Testis (tissue), 2 donors: ENCODE data around the gene PEX10.
"Not testable (repeated sequence)": the region's sequence is repeated elsewhere in the genome, so short reads cannot be mapped to it uniquely, and the experiment has no call there.

Source experiments
- CTCF ChIP-seq, 3 experiments: fragments of 450-650 bp in 2 of 3; fragments of 200-600 bp in 1 of 3; sonication (generic) in 1 of 3; IDR thresholded peaks; one replicate each; pipeline ENCODE4 v1.5.1; 2016 to 2019; ENCODE audit warnings: antibody characterized with exemption in 3 of 3, mild to moderate bottlenecking in 2 of 3, moderate library complexity in 1 of 3
- POLR2A ChIP-seq: fragments of 450-650 bp; IDR thresholded peaks from one replicate; pipeline ENCODE4 v1.6.1; 2017; ENCODE audit warnings: antibody characterized with exemption, mild to moderate bottlenecking, moderate library complexity

DNA sequence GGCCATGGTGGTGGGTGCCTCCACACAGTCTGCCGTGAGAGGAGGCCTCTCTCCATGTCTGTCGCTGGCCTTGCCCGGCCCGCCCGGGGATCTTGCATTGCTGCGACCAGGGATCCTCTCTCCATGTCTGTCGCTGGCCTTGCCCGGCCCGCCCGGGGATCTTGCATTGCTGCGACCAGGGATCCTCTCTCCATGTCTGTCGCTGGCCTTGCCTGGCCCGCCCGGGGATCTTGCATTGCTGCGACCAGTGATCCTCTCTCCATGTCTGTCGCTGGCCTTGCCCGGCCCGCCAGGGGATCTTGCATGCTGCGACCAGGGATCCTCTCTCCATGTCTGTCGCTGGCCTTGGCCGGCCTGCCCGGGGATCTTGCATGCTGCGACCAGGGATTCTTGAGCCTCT is 28.0 kb upstream of the PEX10 start:
- not testable (repeated sequence) for TF ChIP-seq CTCF (IDR thresholded peaks at IDR 0.05); POLR2A
